Immature natural killer cell (primary cell): ENCODE results near the gene INAFM2. TPM values are rescaled to one million over a fixed set of nuclear protein-coding genes. Genes with fewer than 3 reads are reported as not detected.

Experiments used
- DNase-seq, 3 donors: peaks; one replicate each; pipeline ENCODE4 v3.0.0; 2022; ENCODE audit warnings: mixed read lengths in 1 of 3
- H3K27ac Mint-ChIP-seq, 6 donors: one replicate each; pipeline ENCODE4 v1.8.0; 2020; ENCODE audit warnings: mixed read lengths in 6 of 6, mild to moderate bottlenecking in 5 of 6, inconsistent platforms in 4 of 6, moderate library complexity in 3 of 6
- H3K27me3 Mint-ChIP-seq, 3 donors: one replicate each; pipeline ENCODE4 v1.8.0; 2020 to 2021; ENCODE audit warnings: low read depth in 3 of 3, mild to moderate bottlenecking in 3 of 3, mixed read lengths in 3 of 3, moderate library complexity in 3 of 3, inconsistent platforms in 1 of 3
- H3K36me3 Mint-ChIP-seq, 3 donors: one replicate each; pipeline ENCODE4 v1.8.0; 2020; ENCODE audit warnings: mixed read lengths in 3 of 3, inconsistent platforms in 2 of 3, mild to moderate bottlenecking in 2 of 3
- H3K4me1 Mint-ChIP-seq, 2 donors: one replicate each; pipeline ENCODE4 v1.8.0; 2020; ENCODE audit warnings: inconsistent platforms in 2 of 2, mild to moderate bottlenecking in 2 of 2, mixed read lengths in 2 of 2, moderate library complexity in 1 of 2
- H3K4me3 Mint-ChIP-seq, 5 donors: one replicate each; pipeline ENCODE4 v1.8.0; 2020; ENCODE audit warnings: mild to moderate bottlenecking in 5 of 5, mixed read lengths in 5 of 5, inconsistent platforms in 3 of 5, moderate library complexity in 3 of 5
- H3K9me3 Mint-ChIP-seq, 6 donors: one replicate each; pipeline ENCODE4 v1.8.0; 2020; ENCODE audit warnings: mild to moderate bottlenecking in 6 of 6, mixed read lengths in 6 of 6, inconsistent platforms in 4 of 6, moderate library complexity in 3 of 6
- polyA plus RNA-seq, 3 donors: library from polyadenylated mRNA; unstranded; fragments of 300-500 nt; fragmentation: Illumina TruSeq; gene quantifications; one replicate each; pipeline ENCODE4 v1.2.3, GENCODE V29; 2021

The INAFM2 gene
- polyA plus RNA-seq: 1 to 10 TPM; 3.2 to 3.5 (median 3.2) TPM

GRCh38 chr15:40323239-40323952, at the start of gene INAFM2:
TSS of gene INAFM2 (plus strand) at chr15:40323692. CDS start at chr15:40324056, 364 bp downstream.
- peak; percentile 88 to 93 (median 92) for DNase-seq
- Mint-ChIP-seq H3K4me3 (peak within 1 kb of the TSS; percentile 82 to 89 (median 86)), H3K27ac (peak within 1 kb of the TSS; percentile 44 to 90 (median 76)), H3K4me1 (peaks cover 56 to 57% of the 10 kb centered on the region in 2 donors), H3K9me3 (no peaks in the 10 kb centered on the region), H3K36me3 (peaks cover 0 to 4% (median 0%) of the 10 kb centered on the region in 3 donors), H3K27me3 (peaks cover 6 to 8% (median 6%) of the 10 kb centered on the region in 3 donors)

- Mint-ChIP-seq H3K4me3 (no peak overlapping the region), H3K27me3 (peaks cover 3 to 15% (median 13%) of the 10 kb centered on the region in 3 donors), H3K4me1 (peaks cover 8 to 10% of the 10 kb centered on the region in 2 donors), H3K9me3 (no peaks in the 10 kb centered on the region), H3K27ac (peak overlapping the region in 1 of 6 donors; percentile 79), H3K36me3 (no peaks in the 10 kb centered on the region)
- DNase-seq: peak; percentile 81 to 86 (median 81)
Measured at GRCh38 chr15:40274350-40275274, 48.9 kb upstream of the INAFM2 start.

- Mint-ChIP-seq H3K36me3 (no peaks in the 10 kb centered on the region), H3K9me3 (no peaks in the 10 kb centered on the region), H3K27ac (no peak overlapping the region), H3K4me3 (no peak overlapping the region), H3K27me3 (peaks cover 3 to 15% (median 13%) of the 10 kb centered on the region in 3 donors), H3K4me1 (peaks cover 8 to 10% of the 10 kb centered on the region in 2 donors)
- no peak for DNase-seq
Measured at GRCh38 chr15:40275523-40275922, 48.0 kb upstream of the INAFM2 start.

- Mint-ChIP-seq H3K4me3 (no peak overlapping the region), H3K4me1 (peaks cover 8 to 10% of the 10 kb centered on the region in 2 donors), H3K36me3 (no peaks in the 10 kb centered on the region), H3K27me3 (peaks cover 3 to 17% (median 15%) of the 10 kb centered on the region in 3 donors), H3K9me3 (no peaks in the 10 kb centered on the region), H3K27ac (no peak overlapping the region)
- no peak for DNase-seq
Measured at GRCh38 chr15:40275954-40276353, 47.5 kb upstream of the INAFM2 start.

GRCh38 chr15:40276927-40277326, 46.6 kb upstream of the INAFM2 start:
- Mint-ChIP-seq H3K36me3 (no peaks in the 10 kb centered on the region), H3K27me3 (peaks cover 3 to 17% (median 15%) of the 10 kb centered on the region in 3 donors), H3K27ac (no peak overlapping the region), H3K9me3 (no peaks in the 10 kb centered on the region), H3K4me3 (no peak overlapping the region), H3K4me1 (peaks cover 10% of the 10 kb centered on the region in 2 donors)
- DNase-seq: no peak

- H3K36me3 Mint-ChIP-seq: no peaks in the 10 kb centered on the region
- no peak overlapping the region for H3K4me3 Mint-ChIP-seq
- no peak overlapping the region for H3K27ac Mint-ChIP-seq
- H3K27me3 Mint-ChIP-seq: peaks cover 3 to 17% (median 15%) of the 10 kb centered on the region in 3 donors
- no peak for DNase-seq
- H3K4me1 Mint-ChIP-seq: peaks cover 10% of the 10 kb centered on the region in 2 donors
- H3K9me3 Mint-ChIP-seq: no peaks in the 10 kb centered on the region
Measured at GRCh38 chr15:40277471-40277870, 46.0 kb upstream of the INAFM2 start.

- no peak overlapping the region for H3K4me3 Mint-ChIP-seq
- H3K4me1 Mint-ChIP-seq: peaks cover 10% of the 10 kb centered on the region in 2 donors
- peaks cover 3 to 17% (median 15%) of the 10 kb centered on the region in 3 donors for H3K27me3 Mint-ChIP-seq
- H3K27ac Mint-ChIP-seq: no peak overlapping the region
- H3K9me3 Mint-ChIP-seq: no peaks in the 10 kb centered on the region
- no peak for DNase-seq
- no peaks in the 10 kb centered on the region for H3K36me3 Mint-ChIP-seq
Measured at GRCh38 chr15:40278026-40278425, 45.5 kb upstream of the INAFM2 start.

GRCh38 chr15:40279437-40280141, 43.9 kb upstream of the INAFM2 start:
- H3K27me3 Mint-ChIP-seq: peaks cover 3 to 17% (median 16%) of the 10 kb centered on the region in 3 donors
- H3K9me3 Mint-ChIP-seq: no peaks in the 10 kb centered on the region
- peak; percentile 64 to 67 (median 66) for DNase-seq
- H3K36me3 Mint-ChIP-seq: no peaks in the 10 kb centered on the region
- H3K27ac Mint-ChIP-seq: no peak overlapping the region
- peaks cover 9 to 12% of the 10 kb centered on the region in 2 donors for H3K4me1 Mint-ChIP-seq
- peak overlapping the region in 1 of 5 donors; percentile 44 for H3K4me3 Mint-ChIP-seq

- Mint-ChIP-seq H3K4me3 (peak overlapping the region in 4 of 5 donors; percentile 15 to 65 (median 50)), H3K27ac (no peak overlapping the region), H3K9me3 (no peaks in the 10 kb centered on the region), H3K36me3 (no peaks in the 10 kb centered on the region), H3K27me3 (peaks cover 3 to 15% (median 12%) of the 10 kb centered on the region in 3 donors), H3K4me1 (peaks cover 6 to 8% of the 10 kb centered on the region in 2 donors)
- no peak for DNase-seq
Measured at GRCh38 chr15:40280260-40281056, 43.0 kb upstream of the INAFM2 start.

GRCh38 chr15:40281057-40281800, 42.3 kb upstream of the INAFM2 start:
- Mint-ChIP-seq H3K27me3 (peaks cover 3 to 13% (median 11%) of the 10 kb centered on the region in 3 donors), H3K9me3 (no peaks in the 10 kb centered on the region), H3K27ac (no peak overlapping the region), H3K4me1 (peaks cover 6 to 8% of the 10 kb centered on the region in 2 donors), H3K36me3 (no peaks in the 10 kb centered on the region), H3K4me3 (peak overlapping the region; percentile 36 to 68 (median 58))
- DNase-seq: no peak

GRCh38 chr15:40281801-40282146, 41.7 kb upstream of the INAFM2 start:
- H3K9me3 Mint-ChIP-seq: no peaks in the 10 kb centered on the region
- DNase-seq: no peak
- no peak overlapping the region for H3K27ac Mint-ChIP-seq
- H3K36me3 Mint-ChIP-seq: no peaks in the 10 kb centered on the region
- peaks cover 0 to 11% (median 11%) of the 10 kb centered on the region in 3 donors for H3K27me3 Mint-ChIP-seq
- no peak overlapping the region for H3K4me3 Mint-ChIP-seq
- peaks cover 6 to 8% of the 10 kb centered on the region in 2 donors for H3K4me1 Mint-ChIP-seq

- Mint-ChIP-seq H3K27ac (no peak overlapping the region), H3K4me1 (peaks cover 6 to 8% of the 10 kb centered on the region in 2 donors), H3K9me3 (no peaks in the 10 kb centered on the region), H3K4me3 (peak overlapping the region; percentile 30 to 71 (median 54)), H3K36me3 (no peaks in the 10 kb centered on the region), H3K27me3 (peaks cover 0 to 11% (median 11%) of the 10 kb centered on the region in 3 donors)
- peak; percentile 47 to 56 (median 55) for DNase-seq
Measured at GRCh38 chr15:40282147-40282868, 41.2 kb upstream of the INAFM2 start.
